ENCODE results near the gene FCGR2B. TPM values are rescaled to one million over a fixed set of nuclear protein-coding genes. Genes with fewer than 3 reads are reported as not detected.
"Not testable (repeated sequence)": the region's sequence is repeated elsewhere in the genome, so short reads cannot be mapped to it uniquely, and the experiment has no call there.

The FCGR2B gene
- total and polyA plus RNA-seq, 2 donors from 2014 or later, result 4.0 to 19.7 TPM

- Histone ChIP-seq H3K36me3 (ENCODE audit: control insufficient read depth in 2 of 3, insufficient read depth in 3 of 3, low read length in 3 of 3) (no peaks in the 10 kb centered on the region), H3K4me3 (ENCODE audit: low read length in 3 of 3) (no peak overlapping the region), H3K9me3 (ENCODE audit: control insufficient read depth in 2 of 3, insufficient read depth in 1 of 3, low read length in 3 of 3) (no peaks in the 10 kb centered on the region), H3K27ac (ENCODE audit: low read depth in 2 of 2, low read length in 2 of 2) (no peak overlapping the region), H3K27me3 (ENCODE audit: control insufficient read depth, insufficient read depth, low read length) (no peaks in the 10 kb centered on the region), H3K9ac (ENCODE audit: low read length in 3 of 3) (no peak overlapping the region), H3K4me1 (ENCODE audit: control insufficient read depth in 2 of 3, insufficient read depth in 2 of 3, low read depth in 1 of 3, low read length in 3 of 3) (peaks cover 0 to 5% (median 0%) of the 10 kb centered on the region in 3 donors)
- intact Hi-C loops (cut with DNase I), result no loop called here
- DNase-seq, result peak in 2 of 5 donors; percentile 40 to 57
- TF ChIP-seq, protein P1, sequence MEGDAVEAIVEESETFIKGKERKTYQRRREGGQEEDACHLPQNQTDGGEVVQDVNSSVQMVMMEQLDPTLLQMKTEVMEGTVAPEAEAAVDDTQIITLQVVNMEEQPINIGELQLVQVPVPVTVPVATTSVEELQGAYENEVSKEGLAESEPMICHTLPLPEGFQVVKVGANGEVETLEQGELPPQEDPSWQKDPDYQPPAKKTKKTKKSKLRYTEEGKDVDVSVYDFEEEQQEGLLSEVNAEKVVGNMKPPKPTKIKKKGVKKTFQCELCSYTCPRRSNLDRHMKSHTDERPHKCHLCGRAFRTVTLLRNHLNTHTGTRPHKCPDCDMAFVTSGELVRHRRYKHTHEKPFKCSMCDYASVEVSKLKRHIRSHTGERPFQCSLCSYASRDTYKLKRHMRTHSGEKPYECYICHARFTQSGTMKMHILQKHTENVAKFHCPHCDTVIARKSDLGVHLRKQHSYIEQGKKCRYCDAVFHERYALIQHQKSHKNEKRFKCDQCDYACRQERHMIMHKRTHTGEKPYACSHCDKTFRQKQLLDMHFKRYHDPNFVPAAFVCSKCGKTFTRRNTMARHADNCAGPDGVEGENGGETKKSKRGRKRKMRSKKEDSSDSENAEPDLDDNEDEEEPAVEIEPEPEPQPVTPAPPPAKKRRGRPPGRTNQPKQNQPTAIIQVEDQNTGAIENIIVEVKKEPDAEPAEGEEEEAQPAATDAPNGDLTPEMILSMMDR (IDR thresholded peaks at IDR 0.05; ENCODE audit: borderline replicate concordance, extremely low read depth, insufficient read depth), result no peak
- no peak for FAIRE-seq
Observed at GRCh38 chr1:161723459-161724141, 60.7 kb downstream of the FCGR2B start.

DNA sequence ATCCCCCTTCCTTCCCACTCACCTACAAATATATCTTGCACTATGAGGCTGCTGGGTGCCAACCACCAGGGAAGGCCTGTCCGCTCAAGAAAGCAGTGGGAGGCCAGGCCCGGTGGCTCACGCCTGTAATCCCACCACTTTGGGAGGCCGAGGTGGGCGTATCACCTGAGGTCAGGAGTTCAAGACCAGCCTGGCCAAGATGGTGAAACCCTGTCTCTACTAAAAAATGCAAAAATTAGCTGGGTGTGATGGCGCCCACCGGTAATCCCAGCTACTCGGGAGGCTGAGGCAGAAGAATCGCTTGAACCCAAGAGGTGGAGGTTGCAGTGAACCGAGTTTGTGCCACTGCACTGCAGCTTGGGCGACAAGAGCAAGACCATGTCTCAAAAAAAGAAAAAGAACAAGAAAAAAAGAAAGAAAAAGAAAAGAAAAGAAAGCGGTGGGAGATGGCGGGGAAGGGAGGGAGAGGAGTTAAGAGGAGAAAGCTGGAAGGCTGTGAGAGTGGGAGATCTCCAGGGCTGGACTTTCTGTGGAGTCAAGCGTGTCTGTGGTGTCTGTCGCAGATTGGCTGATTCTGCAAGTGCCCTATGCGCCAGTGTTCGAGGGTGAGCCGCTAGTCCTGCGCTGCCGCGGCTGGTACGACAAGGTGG, 62.4 kb downstream of the FCGR2B start:
- H3K27me3 ChIP-seq (ENCODE audit: control insufficient read depth, insufficient read depth, low read length); FAIRE-seq; H3K4me1 ChIP-seq (ENCODE audit: control insufficient read depth in 2 of 3, insufficient read depth in 2 of 3, low read depth in 1 of 3, low read length in 3 of 3); H3K9me3 ChIP-seq (ENCODE audit: control insufficient read depth in 2 of 3, insufficient read depth in 1 of 3, low read length in 3 of 3); intact Hi-C loops (cut with DNase I); H3K36me3 ChIP-seq (ENCODE audit: control insufficient read depth in 2 of 3, insufficient read depth in 3 of 3, low read length in 3 of 3): not testable (repeated sequence)
- peak in 1 of 5 donors; percentile 49 for DNase-seq
- Histone ChIP-seq H3K9ac (ENCODE audit: low read length in 3 of 3) (peak overlapping the region in 2 of 3 donors; percentile 52 to 79), H3K4me3 (ENCODE audit: low read length in 3 of 3) (peak overlapping the region; percentile 71 to 86 (median 78)), H3K27ac (ENCODE audit: low read depth in 2 of 2, low read length in 2 of 2) (peak overlapping the region; percentile 70 to 90)

- Histone ChIP-seq H3K27ac (ENCODE audit: low read depth in 2 of 2, low read length in 2 of 2) (peak overlapping the region; percentile 70 to 90), H3K4me3 (ENCODE audit: low read length in 3 of 3) (peak overlapping the region; percentile 71 to 86 (median 78)), H3K9ac (ENCODE audit: low read length in 3 of 3) (peak overlapping the region; percentile 52 to 84 (median 79)), H3K9me3 (ENCODE audit: control insufficient read depth in 2 of 3, insufficient read depth in 1 of 3, low read length in 3 of 3) (no peaks in the 10 kb centered on the region), H3K27me3 (ENCODE audit: control insufficient read depth, insufficient read depth, low read length) (no peaks in the 10 kb centered on the region), H3K36me3 (ENCODE audit: control insufficient read depth in 2 of 3, insufficient read depth in 3 of 3, low read length in 3 of 3) (no peaks in the 10 kb centered on the region), H3K4me1 (ENCODE audit: control insufficient read depth in 2 of 3, insufficient read depth in 2 of 3, low read depth in 1 of 3, low read length in 3 of 3) (peaks cover 0 to 5% (median 0%) of the 10 kb centered on the region in 3 donors)
- intact Hi-C loops (cut with DNase I), result no loop called here
- DNase-seq (peak; percentile 68 to 81 (median 78)), FAIRE-seq (no peak)
- TF ChIP-seq, protein P1 (IDR thresholded peaks at IDR 0.05; ENCODE audit: borderline replicate concordance, extremely low read depth, insufficient read depth), result peak; percentile 21
Observed at GRCh38 chr1:161725908-161726472, 63.0 kb downstream of the FCGR2B start.
